HG03280 (cell line): Measurements from ENCODE around the gene DEPDC1B.
A peak's percentile ranks its signal among the peaks of the same experiment; 100 is the strongest.
"Not testable (repeated sequence)": the region's sequence is repeated elsewhere in the genome, so short reads cannot be mapped to it uniquely, and the experiment has no call there.

Experiments
- ATAC-seq: cut with Tn5 transposase; IDR thresholded peaks from one replicate; pipeline ENCODE4 v1.9.1; 2021; ENCODE audit warnings: mild to moderate bottlenecking, moderate library complexity; ENCODE audit not compliant: unreplicated experiment

Gene DEPDC1B, protein sequence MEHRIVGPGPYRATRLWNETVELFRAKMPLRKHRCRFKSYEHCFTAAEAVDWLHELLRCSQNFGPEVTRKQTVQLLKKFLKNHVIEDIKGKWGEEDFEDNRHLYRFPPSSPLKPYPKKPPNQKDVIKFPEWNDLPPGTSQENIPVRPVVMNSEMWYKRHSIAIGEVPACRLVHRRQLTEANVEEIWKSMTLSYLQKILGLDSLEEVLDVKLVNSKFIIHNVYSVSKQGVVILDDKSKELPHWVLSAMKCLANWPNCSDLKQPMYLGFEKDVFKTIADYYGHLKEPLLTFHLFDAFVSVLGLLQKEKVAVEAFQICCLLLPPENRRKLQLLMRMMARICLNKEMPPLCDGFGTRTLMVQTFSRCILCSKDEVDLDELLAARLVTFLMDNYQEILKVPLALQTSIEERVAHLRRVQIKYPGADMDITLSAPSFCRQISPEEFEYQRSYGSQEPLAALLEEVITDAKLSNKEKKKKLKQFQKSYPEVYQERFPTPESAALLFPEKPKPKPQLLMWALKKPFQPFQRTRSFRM

GRCh38 chr5:60699609-60700415 lies at the start of gene DEPDC1B:
DEPDC1B (minus strand) TSS chr5:60700166; CDS start chr5:60700093, 73 bp downstream.
- ATAC-seq: peak; percentile 96

DNA sequence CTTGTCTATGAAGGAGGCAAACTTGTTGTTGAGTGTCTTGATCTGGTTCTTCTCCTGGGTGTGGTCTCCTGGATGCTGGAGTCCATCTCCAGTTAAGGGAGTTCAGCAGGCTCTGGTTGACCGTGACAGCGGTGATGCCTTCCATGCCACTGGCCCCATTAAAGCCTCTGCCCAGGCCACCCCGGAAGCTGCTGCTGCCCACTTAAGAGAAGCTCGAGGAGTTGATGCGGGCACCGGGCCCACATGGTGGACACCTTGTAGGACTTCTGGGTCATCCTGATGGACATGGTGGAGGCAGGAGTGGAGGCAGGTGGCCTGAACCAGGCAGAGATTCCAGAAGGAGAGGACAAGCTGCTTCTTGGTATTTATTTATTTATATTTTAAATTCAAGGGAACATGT lies 44.7 kb upstream of the DEPDC1B start:
- no peak for ATAC-seq

DNA sequence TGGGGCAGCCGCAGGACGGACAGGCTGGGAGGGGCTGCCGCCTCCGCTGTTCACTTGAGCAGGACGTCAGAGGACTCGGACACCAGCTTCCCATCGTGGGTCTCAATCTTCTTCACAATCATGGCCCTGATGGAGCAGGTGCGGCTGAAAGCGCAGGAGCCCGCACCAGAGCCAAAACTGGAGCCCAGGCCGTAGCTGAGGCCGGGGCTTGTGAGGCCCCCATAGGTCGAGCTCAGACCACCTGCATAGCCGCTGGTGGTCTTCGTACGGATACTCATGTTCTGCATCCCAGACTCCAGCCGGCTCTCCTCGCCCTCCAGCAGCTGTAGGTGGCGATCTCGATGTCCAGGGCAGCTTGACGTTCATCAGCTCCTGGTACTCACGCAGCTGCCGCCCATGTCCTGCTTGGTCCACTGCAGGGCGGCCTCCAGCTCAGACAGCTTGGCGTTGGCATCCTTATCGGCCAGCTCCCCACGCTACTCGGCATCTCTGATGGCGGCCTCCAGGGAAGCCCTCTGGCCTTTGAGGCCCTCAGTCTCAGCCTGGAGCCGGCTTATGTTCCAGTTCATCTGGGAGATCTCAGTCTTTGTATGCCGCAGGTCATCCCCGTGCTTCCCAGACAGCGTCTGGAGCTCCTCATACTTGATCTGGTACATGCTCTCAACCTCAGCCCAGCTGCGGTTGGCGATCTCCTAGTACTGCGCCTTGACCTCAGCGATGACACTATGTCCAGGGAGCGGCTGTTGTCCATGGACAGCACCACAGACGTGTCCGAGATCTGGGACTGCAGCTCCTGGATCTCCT lies 43.7 kb upstream of the DEPDC1B start:
- no peak for ATAC-seq

DNA sequence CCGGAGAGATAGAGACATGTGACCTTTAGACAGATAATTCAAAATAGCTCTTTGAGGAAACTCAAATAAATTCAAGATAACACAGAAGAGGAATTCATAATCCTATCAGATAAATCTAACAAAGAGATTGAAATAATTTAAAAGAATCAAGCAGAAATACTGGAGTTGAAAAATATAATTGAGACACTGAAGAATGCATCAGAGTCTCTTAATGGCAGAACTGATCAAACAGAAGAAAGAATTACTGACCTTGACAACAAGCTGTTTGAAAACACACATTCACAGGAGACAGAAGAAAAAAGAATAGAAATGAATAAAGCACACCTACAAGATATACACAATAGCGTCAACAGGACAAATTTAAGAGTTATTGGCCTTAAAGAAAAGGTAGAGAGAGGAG lies 40.4 kb upstream of the DEPDC1B start:
- ATAC-seq: no peak

DNA sequence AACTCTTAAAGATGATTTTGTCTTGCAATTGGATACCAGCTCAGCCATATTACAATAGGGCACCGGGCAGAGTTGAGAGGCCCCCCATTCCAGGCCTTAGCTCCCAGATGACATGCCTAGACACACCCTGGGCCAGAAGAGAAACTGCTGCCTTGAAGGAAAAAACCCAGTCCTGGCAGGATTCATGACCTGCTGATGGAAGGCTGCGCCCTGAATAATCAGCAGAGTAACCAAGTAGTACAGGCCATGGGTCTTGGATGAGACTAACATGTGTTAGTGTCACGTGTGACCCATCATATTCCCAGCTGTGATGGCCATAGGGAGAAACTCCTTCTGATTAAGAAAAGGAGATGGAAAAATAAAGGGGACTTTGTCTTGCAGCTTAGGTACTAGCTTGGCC lies 39.0 kb upstream of the DEPDC1B start:
- no peak for ATAC-seq

DNA sequence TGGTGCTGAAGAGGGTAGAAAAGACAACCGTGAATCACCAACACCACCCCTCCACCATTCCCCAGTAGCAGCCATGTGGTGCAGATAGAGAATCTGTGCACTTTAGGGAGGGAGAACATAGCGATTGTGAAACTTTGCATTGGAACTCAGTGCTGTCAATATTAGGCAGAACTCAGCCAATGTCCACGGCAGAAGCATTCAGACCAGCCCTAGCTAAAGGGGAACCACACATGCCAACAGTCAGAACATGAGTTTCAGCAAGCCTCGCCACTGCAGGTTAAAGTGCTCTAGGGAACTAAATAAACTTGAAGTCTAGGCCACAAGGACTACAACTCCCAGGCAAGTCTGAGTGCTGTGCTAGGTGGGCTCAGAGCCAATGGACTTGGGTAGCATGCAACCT lies 38.5 kb upstream of the DEPDC1B start:
- ATAC-seq: no peak

- ATAC-seq: not testable (repeated sequence)
Observed at GRCh38 chr5:60730858-60731257, 30.9 kb upstream of the DEPDC1B start.

DNA sequence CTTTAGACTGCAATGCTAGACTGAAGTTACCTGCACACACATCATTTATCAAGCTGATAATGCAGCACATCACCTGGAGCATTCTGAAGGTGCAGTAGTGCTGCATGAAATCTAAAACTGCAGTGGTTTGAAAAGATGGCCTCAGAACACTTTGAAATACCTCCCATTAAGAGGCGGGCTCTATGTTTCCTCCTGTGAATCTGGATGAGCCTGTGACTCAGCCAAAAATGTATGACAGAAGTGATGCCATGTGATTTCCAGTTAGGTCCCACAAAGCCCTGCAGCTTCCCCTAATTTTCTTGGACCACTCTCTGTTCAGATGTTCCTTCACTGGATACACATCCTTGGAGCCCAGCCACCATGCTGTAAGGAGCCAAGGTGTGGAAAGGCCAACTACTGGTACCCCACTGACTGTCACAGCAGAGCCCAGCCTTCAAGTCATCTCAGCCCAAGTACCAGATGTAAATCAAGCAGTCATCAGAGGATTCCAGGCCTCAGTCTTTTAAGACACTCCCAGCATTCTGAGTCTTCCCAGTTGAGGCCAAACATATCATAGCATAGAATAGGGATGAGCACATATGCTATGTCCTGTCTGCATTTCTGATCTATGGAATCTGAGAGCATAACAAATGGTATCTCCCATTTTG lies 27.2 kb upstream of the DEPDC1B start:
- ATAC-seq: no peak

DNA sequence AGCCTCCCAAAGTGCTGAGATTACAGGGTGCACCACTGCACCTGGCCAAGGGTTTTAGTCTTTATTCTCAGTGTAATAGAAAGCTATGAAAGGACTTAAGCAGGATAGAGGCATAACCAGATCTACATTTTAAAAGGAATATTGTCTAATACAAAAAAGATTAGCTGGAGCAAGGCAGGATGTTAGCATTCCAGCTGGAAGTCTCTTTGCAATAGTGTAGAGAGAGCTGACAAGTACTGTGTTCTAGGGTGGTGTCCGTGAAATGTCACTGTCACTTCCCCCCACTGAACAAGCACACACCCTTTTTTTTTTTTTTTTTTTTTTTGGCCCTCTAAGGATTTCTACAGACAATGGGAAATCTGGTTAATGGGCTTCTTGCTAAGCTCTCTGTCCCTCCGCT lies 24.2 kb upstream of the DEPDC1B start:
- no peak for ATAC-seq

- ATAC-seq: no peak
Observed at GRCh38 chr5:60722416-60722815, 22.4 kb upstream of the DEPDC1B start.

GRCh38 chr5:60719329-60719728 lies 19.4 kb upstream of the DEPDC1B start:
- no peak for ATAC-seq

GRCh38 chr5:60718166-60718892 lies 18.4 kb upstream of the DEPDC1B start:
- ATAC-seq: no peak

DNA sequence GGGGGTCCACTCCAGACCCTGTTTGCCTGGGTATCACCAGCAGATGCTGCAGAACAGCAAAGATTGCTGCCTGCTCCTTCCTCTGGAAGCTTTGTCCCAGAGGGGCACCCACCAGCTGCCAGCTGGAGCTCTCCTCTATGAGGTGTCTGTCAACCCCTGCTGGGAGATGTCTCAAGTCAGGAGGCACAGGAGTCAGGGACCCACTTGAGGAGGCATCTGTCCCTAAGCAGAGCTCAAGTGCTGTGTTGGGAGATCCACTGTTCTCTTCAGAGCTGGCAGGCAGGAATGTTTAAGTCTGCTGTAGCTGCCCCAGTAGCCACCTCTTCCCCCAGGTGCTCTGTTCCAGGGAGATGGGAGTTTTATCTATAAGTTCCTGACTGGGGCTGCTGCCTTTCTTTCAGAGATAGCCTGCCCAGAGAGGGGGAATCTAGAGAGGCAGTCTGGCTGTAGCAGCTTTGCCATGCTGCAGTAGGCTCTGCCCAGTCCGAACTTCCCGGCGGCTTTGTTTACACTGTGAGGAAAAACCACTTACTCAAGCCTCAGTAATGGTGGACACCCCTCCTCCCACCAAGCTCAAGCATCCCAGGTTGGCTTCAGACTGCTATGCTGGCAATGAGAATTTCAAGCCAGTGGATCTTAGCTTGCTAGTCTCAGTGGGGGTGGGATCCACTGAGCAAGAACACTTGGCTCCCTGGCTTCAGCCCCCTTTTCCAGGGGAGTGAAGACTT lies 15.4 kb upstream of the DEPDC1B start:
- ATAC-seq: not testable (repeated sequence)

GRCh38 chr5:60712950-60713349 lies 13.0 kb upstream of the DEPDC1B start:
- no peak for ATAC-seq

DNA sequence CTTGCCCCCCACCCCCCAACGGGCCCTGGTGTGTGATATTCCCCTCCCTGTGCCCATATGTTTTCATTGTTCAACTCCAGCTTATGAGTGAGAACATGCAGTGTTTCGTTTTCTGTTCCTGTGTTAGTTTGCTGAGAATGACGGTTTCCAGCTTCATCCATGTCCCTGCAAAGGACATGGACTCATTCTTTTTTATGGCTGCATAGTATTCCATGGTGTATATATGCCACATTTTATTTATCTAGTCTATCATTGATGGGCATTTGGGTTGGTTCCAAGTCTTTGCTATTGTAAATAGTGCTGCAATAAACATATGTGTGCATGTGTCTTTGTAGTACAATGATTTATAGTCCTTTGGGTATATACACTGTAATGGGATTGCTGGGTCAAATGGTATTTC lies 11.9 kb upstream of the DEPDC1B start:
- ATAC-seq: not testable (repeated sequence)

GRCh38 chr5:60710362-60710761 lies 10.4 kb upstream of the DEPDC1B start:
- ATAC-seq: no peak

GRCh38 chr5:60705144-60705543 lies 5.2 kb upstream of the DEPDC1B start:
- ATAC-seq: no peak

DNA sequence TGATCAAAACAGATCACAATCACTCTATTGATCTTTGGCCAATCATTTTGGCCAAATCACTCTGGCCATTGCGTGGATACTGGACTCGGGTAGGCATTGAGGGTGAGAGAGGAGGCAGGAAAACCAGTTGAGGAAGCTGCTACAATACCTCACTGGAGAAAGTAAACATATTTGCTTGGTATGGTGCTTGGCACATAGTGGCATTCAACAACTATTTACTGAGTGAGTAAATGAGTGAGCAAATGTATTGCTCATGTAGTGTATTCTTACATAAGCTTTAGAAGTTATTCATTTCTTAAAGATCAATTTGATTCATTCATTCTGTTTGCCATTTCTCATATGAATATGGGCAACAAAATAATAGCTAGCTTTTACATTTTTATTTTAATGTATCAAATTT lies 4.0 kb upstream of the DEPDC1B start:
- no peak for ATAC-seq

DNA sequence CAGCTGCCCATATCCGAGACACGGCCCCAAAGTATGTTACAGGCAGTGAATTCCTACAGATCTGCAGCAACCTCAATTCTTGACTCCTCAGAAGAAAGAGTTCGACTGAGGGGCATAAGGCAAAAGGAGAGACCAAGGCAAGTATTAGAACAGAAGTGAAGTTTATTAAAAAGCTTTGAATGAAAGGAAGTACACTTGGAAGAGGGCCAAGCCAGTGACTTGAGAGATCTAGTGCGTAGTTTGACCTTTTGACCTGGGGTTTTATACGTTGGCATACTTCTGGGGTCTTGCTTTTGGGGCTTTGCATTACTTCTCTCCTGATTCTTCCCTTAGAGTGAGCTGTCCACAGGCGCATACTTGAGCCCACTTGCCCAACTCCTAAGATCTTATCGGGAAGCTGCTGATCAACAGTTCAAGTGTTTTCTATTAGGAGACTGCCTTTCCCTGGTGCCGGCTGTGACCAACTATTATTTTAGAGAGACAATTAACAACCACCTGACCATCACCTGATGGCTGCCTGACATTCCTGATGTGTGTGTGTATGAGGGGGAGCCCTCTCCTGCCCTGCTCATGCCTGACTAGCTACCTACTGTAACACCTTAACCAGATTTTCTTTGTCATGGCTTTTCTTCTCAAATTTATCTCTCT lies 1.5 kb upstream of the DEPDC1B start:
- no peak for ATAC-seq
